T-helper 22 cell (primary cell): Measurements from ENCODE around the gene STK32B.

ENCODE experiments used
- DNase-seq: peaks from one replicate; pipeline ENCODE4 v3.0.0-alpha.2; 2020; ENCODE audit warnings: low read depth

STK32B gene

GRCh38 chr4:5471206-5471605, 419.9 kb downstream of the STK32B start:
- DNase-seq, result no peak

- no peak for DNase-seq
These were observed 420.4 kb downstream of the STK32B start for GRCh38 chr4:5471691-5472090.

DNA sequence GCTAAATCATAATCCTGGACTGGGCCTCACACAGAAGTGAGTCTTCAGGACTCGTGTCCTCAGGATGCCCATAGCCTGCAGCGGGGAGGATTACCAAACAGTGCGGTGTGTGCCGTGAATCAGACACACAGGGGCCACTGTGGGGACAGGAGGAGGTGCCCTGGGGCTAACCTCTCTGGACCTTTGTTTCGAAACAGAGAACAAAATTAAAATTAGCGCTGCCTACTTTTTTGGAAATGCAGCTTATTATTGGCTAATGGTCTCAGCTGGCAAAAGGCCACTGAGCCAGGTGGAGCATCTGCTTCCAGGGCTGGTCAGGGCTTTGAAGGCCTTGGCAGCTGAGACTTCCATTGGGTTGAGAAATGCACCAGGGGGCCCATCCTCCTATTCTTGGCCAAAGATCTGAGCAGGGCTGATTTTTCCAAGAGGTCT, 420.9 kb downstream of the STK32B start:
- no peak for DNase-seq

DNA sequence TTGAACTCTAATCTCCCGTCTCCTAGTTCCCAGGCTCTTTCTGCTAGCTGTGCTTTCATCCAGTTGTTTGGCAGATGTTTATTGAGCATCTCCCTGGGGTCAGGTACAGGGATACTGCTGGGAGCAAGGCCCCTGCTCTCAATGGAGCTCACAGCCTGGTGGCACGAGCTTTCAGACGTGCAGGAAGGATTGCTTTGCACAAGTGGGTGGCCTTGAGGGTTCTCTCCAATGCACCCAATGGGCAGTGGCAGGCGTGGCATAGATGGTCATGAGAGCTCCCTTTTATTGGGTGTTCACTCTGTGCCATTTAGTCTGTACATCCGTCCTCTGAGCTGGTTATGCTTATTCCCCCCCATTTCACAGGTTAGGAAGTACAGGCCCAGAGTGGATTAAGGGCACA, 421.8 kb downstream of the STK32B start:
- DNase-seq, result no peak

- DNase-seq, result no peak
These were observed 423.5 kb downstream of the STK32B start for GRCh38 chr4:5474756-5475155.

GRCh38 chr4:5477613-5478012, 426.3 kb downstream of the STK32B start:
- DNase-seq, result no peak

- no peak for DNase-seq
These were observed 426.9 kb downstream of the STK32B start for GRCh38 chr4:5478169-5478568.

DNA sequence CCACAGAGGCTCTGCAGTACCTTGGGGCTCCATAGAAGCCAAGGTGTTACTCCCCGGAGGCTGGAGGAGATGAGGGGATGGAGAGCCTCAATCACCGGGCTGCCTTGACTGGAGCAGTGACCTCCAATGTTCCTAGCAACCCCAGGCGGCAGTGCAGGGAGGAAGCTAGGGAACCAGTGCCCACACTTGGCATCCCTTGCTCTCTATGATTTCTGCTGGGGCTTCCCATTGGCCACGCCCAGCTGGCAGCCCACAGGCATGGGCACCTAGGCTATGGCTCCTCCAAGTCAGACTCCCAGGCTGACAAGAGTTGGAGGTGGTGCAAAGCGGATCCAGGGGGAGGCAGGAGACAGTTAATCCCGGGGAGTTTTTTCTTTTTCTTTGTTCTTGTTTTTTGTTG, 427.4 kb downstream of the STK32B start:
- no peak for DNase-seq

DNA sequence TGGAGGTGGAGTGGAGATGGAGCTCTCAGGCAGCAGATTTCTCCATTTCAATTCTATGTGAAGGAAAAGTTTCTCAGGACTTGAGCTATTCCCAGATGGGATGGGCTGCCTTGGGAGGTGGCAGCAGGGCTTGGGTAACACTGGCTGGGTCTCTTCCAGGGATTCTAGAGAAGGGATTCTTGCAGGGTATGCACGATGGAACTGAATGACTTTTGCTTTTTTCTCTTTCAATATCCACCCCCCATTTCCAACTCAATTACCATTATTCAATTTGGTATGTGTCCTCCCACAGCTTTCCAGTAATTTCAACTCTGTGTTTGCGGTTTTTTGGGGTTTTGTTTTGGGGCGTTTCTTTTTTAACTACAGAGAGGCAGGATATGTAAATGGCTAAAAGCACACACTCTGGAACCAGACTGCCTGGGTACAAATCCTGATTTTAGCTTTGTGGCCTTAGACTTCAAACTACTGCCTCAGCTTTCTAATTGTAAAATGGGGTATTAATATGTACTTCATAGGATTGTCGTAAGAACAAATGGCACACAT, 428.3 kb downstream of the STK32B start:
- DNase-seq, result no peak

- DNase-seq, result no peak
These were observed 437.1 kb downstream of the STK32B start for GRCh38 chr4:5488413-5488812.

DNA sequence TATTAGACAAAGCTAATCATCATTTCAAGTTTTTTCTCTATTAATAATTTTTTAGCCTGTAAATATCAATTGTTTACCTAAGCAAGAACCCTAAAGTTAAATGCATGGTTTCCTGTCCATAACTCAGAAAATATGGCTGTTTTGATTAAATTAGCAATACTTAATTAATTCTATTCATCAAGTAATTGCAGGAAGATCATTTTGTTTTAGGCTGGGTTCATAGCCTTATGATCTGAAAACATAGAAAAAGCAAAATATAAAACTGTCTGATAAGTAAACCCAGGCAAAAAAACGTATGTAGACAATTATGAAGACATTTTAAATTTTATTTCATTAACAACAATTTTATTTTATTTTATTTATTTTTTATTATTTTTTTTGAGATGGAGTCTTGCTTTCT, 438.0 kb downstream of the STK32B start:
- DNase-seq, result no peak

DNA sequence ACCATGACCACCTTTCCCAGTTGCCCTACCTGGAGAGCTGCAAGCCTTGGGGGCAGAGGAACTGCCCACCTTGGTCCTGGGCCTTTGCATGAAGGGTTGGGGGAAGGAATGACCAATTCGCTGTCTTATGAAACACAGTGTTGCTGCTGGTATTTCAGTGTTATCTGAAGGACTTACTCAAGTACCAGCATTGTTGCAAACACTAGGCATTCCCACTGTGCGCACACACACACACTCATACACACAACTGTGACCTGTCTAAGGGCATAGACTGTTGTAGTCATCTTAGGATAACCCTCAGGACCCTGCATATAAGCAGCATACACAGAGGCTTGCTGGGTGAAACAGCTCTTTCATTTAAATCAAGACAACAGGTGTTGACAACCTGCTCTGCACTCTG, 446.2 kb downstream of the STK32B start:
- no peak for DNase-seq

GRCh38 chr4:5500165-5500564, 448.9 kb downstream of the STK32B start:
- DNase-seq, result no peak

DNA sequence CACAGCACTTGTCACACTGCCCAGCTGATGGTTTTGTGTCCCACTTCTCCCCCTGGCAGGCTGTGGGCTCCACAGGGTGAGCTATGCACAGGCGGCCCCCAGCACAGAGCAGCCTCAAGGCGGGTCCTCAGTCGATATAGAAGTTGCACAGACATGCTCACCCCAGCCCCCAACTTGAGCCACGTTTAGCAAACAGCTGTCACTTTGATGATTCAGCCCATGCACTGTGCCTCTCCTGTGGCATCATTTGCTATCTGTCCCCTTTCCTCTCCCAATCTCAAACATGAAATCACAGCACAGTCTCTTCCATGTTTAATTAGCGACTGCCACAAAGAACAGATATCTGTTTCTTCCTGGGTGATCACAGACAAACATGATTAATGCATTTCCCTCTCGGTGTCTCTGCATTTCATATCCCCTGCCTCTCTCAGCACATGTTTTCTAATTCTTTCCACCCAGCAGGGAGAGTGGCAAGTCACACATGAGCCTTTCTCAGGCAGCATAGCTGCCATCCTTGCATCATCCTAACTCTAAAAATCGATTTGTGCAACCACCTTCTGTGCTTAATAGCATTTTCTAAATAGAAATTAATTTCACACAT, 452.2 kb downstream of the STK32B start:
- no peak for DNase-seq

- DNase-seq, result no peak
These were observed 453.2 kb downstream of the STK32B start for GRCh38 chr4:5504486-5504885.

GRCh38 chr4:5510504-5510903, 459.2 kb downstream of the STK32B start:
- no peak for DNase-seq

GRCh38 chr4:5511791-5512190, 460.5 kb downstream of the STK32B start:
- DNase-seq, result no peak

DNA sequence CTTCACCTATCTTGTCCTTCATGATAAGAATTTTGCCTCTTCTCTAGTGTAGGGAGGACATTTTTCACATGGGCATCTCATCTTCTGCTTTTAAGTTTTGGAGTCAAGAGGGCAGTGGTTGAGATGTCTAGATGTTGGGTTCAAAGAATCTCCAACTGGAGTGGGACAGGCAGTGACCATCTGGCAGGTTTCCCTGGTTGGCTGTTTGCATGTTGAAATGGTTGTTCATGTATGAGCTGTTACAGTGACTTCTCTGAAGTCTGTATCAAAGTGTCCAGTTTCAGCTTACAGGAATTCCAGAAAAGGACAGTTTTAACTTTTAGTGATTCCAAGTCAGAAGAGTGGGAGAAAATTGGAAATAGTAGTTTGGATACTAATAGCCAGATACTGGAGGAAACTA, 464.4 kb downstream of the STK32B start:
- DNase-seq, result no peak

DNA sequence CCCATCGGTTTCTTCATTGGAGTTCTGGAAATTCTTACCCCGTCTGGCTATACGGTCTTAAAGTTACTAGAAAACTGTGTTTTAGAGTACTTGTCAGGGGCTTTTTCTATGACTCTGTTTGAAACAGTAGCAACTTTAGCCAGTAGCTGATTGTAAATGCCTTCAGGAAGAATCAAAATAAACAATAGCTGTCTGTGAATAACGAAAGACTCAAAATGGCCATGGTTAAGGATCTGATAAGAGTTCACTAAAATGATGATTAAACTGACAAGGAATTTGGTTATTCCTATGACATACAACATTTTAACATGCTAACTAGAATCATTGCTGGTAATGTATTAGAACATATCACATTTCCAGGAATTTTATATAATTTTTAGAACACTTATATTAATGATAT, 466.1 kb downstream of the STK32B start:
- no peak for DNase-seq

GRCh38 chr4:5524446-5525299, 473.4 kb downstream of the STK32B start:
- DNase-seq, result no peak

- DNase-seq, result no peak
These were observed 475.0 kb downstream of the STK32B start for GRCh38 chr4:5526080-5526846.

DNA sequence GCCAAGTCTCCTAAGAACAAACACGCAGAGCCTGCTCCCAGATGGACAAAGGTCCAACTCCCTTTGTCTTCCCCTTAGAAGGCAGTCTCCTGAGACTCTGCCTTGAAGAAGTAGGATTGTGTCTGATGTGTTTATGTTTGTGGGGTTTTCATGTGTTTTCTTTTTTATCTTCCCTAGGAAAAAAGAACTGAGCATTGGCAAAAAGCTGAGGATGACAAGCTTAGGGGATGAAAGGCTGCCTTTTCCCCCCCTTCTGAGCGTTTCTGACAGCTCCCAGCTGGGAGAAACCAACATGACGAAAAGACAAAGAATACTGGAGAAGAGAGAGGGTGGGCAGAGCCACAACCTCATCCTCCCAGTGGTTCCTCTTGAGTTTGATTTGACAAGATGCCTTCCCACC, 475.9 kb downstream of the STK32B start:
- DNase-seq, result no peak

DNA sequence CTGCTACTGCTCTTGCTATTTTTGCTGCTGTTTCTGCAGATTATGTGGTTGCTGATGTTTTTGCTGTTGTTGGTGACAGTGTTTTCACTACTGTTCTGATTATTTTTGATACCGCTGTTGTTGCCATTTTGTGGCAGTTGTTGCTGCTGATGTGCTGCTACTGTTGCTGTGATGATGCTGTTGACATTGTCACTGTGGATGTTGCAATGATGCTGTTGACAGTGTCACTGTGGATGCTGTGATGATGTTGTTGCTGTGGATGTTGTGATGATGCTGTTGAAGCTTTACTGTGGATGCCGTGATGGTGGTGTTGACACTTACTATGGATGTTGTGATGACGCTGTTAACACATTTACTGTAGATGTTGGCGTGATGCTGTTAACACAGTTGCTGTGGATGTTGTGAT, 476.8 kb downstream of the STK32B start:
- DNase-seq, result no peak
